GM12878 (cell line): ENCODE results near the gene TTC39A. TPM values are rescaled to one million over a fixed set of nuclear protein-coding genes. Genes with fewer than 3 reads are reported as not detected.

Experiments
- ASH2L ChIP-seq: fragments of 300-600, 200-600 bp; sonication (generic); IDR thresholded peaks from 2 replicates; pipeline ENCODE4 v1.6.1; 2017; ENCODE audit warnings: low read depth, mild to moderate bottlenecking, borderline replicate concordance
- EGR1 ChIP-seq, 2 experiments: IDR thresholded peaks; 1 replicate in 1 of 2; 2 replicates in 1 of 2; pipeline ENCODE4 v1.6.1; 2011 to 2012; ENCODE audit warnings: low read depth in 2 of 2, low read length in 2 of 2, borderline replicate concordance in 1 of 2, mild to moderate bottlenecking in 1 of 2, moderate library complexity in 1 of 2
- GATAD2B ChIP-seq: fragments of 450-650 bp; conservative IDR thresholded peaks from 2 replicates; pipeline ENCODE4 v1.6.1; 2017; ENCODE audit warnings: low read depth, mild to moderate bottlenecking, moderate library complexity
- HDAC2 ChIP-seq: fragments of 200-600 bp; sonication (generic); IDR thresholded peaks from 2 replicates; pipeline ENCODE4 v1.6.1; 2017
- NR2F1 ChIP-seq: fragments of 450-650 bp; conservative IDR thresholded peaks from 2 replicates; pipeline ENCODE4 v1.6.1; 2017; ENCODE audit warnings: mild to moderate bottlenecking
- RB1 ChIP-seq: fragments of 450-650 bp; formaldehyde crosslinking; IDR thresholded peaks from 2 replicates; pipeline ENCODE4 v1.6.1; 2017; ENCODE audit warnings: mild to moderate bottlenecking, borderline replicate concordance
- SMARCA5 ChIP-seq: fragments of 450-650 bp; IDR thresholded peaks from 2 replicates; pipeline ENCODE4 v1.6.1; 2017; ENCODE audit warnings: mild to moderate bottlenecking
- polyA plus RNA-seq, 11 experiments: library from polyadenylated mRNA; depleted of rRNA in 4 of 11; unstranded in 6 of 11; stranded (reverse) in 5 of 11; fragments of >200 nt; fragmentation: Nextera tagmentation in 4 of 11; fragmentation: Illumina TruSeq in 1 of 11; extraction: Ambion mirVana in 4 of 11; extraction: Trizol in 1 of 11; gene quantifications; 1 replicate in 1 of 11; 2 replicates in 10 of 11; pipeline versions ENCODE4 v1.2.1 to v1.2.3, GENCODE V29; 2011 to 2016; ENCODE audit warnings: inconsistent platforms in 2 of 11, missing spikeins in 2 of 11, low read depth in 1 of 11
- total RNA-seq, 4 experiments: library from RNA; depleted of rRNA in 3 of 4; stranded (reverse); fragments of >200 nt in 3 of 4; fragmentation: Illumina TruSeq in 1 of 4; extraction: Trizol in 1 of 4; gene quantifications; 2 replicates each; pipeline versions ENCODE4 v1.2.1 to v1.2.3, GENCODE V29; 2013 to 2021
- TF ChIP-seq, protein P1 (sequence below): fragments of 450-650 bp; IDR thresholded peaks from 2 replicates; pipeline ENCODE4 v1.6.1; 2016; ENCODE audit warnings: mild to moderate bottlenecking, moderate library complexity, borderline replicate concordance
- TF ChIP-seq, protein P2 (sequence below): fragments of 450-650 bp; conservative IDR thresholded peaks from 2 replicates; pipeline ENCODE4 v1.6.1; 2017; ENCODE audit warnings: mild to moderate bottlenecking, moderate library complexity
- TF ChIP-seq, protein P3 (sequence below): IDR thresholded peaks from 2 replicates; pipeline ENCODE4 v1.6.1; 2011; ENCODE audit warnings: borderline replicate concordance, low read depth, mild to moderate bottlenecking, moderate library complexity, mixed read lengths, low read length; ENCODE audit not compliant: insufficient read depth; ENCODE audit errors: extremely low read length

Gene TTC39A
- total and polyA plus RNA-seq, 10 of the 15 experiments (the other 5 are each of a cell fraction or from before 2014, with no cell fraction given), result 0.18 to 3.0 (median 1.2) TPM

DNA sequence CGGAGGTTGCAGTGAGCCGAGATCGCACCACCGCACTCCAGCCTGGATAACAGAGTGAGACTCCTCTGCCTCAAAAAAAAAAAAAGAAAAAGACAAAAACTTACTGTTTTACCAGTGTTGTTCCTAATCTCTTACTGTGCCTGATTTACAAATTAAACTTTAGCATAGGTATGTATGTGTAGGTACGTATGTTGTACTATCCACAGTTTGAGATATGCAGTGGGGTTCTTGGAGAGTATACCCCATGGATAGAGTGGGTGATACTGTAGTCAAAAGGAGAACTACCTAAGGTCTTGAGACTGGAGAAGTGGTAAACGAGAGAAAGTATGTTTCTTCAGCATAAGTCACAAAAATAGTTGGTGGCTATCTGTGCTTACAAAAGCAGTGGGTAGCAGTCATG, 55.7 kb downstream of the TTC39A start (continued):
- TF ChIP-seq EGR1 (IDR thresholded peaks at IDR 0.05; ENCODE audit: borderline replicate concordance in 1 of 2, low read depth in 2 of 2, low read length in 2 of 2) (no peak), NR2F1 (no peak), GATAD2B (no peak), RB1 (no peak), ASH2L (no peak), HDAC2 (no peak), SMARCA5 (no peak)
- TF ChIP-seq, protein P1, sequence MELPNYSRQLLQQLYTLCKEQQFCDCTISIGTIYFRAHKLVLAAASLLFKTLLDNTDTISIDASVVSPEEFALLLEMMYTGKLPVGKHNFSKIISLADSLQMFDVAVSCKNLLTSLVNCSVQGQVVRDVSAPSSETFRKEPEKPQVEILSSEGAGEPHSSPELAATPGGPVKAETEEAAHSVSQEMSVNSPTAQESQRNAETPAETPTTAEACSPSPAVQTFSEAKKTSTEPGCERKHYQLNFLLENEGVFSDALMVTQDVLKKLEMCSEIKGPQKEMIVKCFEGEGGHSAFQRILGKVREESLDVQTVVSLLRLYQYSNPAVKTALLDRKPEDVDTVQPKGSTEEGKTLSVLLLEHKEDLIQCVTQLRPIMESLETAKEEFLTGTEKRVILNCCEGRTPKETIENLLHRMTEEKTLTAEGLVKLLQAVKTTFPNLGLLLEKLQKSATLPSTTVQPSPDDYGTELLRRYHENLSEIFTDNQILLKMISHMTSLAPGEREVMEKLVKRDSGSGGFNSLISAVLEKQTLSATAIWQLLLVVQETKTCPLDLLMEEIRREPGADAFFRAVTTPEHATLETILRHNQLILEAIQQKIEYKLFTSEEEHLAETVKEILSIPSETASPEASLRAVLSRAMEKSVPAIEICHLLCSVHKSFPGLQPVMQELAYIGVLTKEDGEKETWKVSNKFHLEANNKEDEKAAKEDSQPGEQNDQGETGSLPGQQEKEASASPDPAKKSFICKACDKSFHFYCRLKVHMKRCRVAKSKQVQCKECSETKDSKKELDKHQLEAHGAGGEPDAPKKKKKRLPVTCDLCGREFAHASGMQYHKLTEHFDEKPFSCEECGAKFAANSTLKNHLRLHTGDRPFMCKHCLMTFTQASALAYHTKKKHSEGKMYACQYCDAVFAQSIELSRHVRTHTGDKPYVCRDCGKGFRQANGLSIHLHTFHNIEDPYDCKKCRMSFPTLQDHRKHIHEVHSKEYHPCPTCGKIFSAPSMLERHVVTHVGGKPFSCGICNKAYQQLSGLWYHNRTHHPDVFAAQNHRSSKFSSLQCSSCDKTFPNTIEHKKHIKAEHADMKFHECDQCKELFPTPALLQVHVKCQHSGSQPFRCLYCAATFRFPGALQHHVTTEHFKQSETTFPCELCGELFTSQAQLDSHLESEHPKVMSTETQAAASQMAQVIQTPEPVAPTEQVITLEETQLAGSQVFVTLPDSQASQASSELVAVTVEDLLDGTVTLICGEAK, result no peak
- TF ChIP-seq, protein P2, sequence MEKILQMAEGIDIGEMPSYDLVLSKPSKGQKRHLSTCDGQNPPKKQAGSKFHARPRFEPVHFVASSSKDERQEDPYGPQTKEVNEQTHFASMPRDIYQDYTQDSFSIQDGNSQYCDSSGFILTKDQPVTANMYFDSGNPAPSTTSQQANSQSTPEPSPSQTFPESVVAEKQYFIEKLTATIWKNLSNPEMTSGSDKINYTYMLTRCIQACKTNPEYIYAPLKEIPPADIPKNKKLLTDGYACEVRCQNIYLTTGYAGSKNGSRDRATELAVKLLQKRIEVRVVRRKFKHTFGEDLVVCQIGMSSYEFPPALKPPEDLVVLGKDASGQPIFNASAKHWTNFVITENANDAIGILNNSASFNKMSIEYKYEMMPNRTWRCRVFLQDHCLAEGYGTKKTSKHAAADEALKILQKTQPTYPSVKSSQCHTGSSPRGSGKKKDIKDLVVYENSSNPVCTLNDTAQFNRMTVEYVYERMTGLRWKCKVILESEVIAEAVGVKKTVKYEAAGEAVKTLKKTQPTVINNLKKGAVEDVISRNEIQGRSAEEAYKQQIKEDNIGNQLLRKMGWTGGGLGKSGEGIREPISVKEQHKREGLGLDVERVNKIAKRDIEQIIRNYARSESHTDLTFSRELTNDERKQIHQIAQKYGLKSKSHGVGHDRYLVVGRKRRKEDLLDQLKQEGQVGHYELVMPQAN, result no peak
- TF ChIP-seq, protein P3, sequence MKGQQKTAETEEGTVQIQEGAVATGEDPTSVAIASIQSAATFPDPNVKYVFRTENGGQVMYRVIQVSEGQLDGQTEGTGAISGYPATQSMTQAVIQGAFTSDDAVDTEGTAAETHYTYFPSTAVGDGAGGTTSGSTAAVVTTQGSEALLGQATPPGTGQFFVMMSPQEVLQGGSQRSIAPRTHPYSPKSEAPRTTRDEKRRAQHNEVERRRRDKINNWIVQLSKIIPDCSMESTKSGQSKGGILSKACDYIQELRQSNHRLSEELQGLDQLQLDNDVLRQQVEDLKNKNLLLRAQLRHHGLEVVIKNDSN, result no peak
